HG03175 (cell line): ENCODE measurements around the gene KMT2E.
"Not testable (repeated sequence)": the region's sequence is repeated elsewhere in the genome, so short reads cannot be mapped to it uniquely, and the experiment has no call there.

Source experiments
- ATAC-seq: cut with Tn5 transposase; IDR thresholded peaks from one replicate; pipeline ENCODE4 v1.9.1; 2021; ENCODE audit warnings: mild to moderate bottlenecking, moderate library complexity; ENCODE audit not compliant: unreplicated experiment

KMT2E gene

GRCh38 chr7:104983076-104983577 is 30.9 kb upstream of the KMT2E start:
- ATAC-seq: no peak

GRCh38 chr7:104983578-104984539 is 30.1 kb upstream of the KMT2E start:
- ATAC-seq: peak; percentile 90

DNA sequence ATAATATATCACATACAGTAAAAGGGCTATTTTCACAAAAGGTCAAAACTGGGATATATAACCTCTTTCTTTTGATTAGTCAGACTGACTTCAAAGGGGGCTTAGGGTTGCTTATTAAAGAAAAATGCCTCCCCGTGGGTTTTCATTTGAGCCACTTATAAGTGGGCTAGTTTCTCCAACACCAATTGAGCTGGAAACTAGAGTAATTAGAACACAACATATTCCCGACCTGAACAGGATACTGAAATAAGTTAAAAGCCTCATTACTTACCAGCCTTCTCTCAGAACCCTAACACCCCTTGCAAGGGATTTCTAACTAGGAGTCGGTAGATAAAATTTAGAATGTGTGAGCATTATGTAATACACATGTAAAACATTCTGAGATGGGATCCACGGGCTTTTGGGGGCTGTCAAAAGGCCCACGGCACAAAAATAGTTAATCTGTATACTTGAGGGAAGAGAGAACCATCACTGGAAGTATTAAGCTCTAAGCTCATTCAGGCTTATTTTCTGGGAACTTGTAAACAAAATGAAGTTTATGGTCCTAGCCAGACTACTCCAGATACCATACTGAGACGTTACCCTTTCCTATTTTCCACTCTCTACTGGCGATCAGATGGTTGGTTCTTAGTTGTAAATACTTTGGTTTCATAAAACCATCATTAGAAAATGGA is 29.3 kb upstream of the KMT2E start:
- no peak for ATAC-seq

DNA sequence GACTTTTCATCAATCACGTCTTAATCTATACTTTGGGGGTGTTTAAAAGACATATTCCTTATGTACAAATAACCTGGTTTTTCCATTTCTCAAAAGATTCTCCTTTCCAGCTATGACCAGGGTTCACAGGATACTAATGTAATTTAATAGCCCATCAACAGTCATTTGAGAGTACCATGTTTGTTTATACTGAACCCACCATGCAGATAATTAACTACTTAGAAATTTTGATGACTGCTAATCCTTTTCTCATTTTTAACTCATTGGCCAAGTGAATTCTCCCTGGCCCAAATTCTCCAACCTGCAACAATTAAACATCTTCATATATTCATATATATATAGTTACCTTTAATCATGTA is 28.8 kb upstream of the KMT2E start:
- ATAC-seq: no peak

GRCh38 chr7:104986628-104987259 is 27.3 kb upstream of the KMT2E start:
- ATAC-seq: no peak

- ATAC-seq: not testable (repeated sequence)
Observed at GRCh38 chr7:104987403-104987802, 26.6 kb upstream of the KMT2E start.

- no peak for ATAC-seq
Observed at GRCh38 chr7:104990983-104991382, 23.0 kb upstream of the KMT2E start.

DNA sequence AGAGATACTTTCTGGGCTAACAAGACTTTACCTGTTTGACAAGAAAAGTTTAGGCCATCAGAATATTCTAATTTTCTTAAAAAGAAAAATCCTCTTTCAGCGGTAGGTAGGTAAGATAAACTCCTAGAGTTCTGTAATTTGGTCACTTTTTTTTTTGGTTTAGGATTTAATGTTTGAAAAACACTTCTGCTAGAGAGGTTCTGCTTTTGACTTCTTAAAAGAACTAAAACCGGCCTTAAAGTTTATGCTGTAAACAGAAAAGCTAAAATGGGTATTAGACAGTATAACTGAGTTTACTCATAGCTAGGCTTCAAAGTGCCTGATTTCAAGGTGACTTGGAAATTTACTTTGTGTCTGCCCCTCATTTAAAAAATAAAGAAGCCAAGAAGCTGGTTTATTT is 21.7 kb upstream of the KMT2E start:
- no peak for ATAC-seq

DNA sequence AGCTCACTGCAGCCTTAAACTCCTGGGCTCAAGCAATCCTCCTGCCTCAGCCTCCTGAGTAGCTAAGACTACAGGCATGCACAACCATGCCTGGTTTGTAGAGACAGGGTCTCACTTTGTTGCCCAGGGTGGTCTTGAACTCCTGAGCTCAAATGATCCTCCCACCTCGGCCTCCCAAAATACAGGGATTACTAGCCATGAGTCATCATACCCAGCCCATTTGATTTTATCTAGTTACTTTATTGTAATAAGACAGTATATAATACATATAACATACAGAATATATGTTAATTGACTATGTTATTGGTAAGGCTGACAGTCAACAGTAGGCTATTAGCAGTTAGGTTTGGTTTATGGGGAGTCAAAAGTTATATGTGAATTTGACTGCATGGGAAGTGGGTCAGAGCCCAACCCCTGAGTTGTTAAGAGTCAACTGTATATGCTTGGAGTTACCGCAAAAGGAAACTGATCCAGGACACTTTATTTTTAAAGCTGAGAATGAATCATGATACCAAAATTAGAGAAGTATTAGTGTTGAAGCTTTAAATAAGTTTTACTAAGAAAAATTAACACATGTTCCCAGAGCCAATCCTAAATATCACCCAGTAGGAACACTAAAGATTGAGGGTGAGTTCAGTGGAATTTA is 20.7 kb upstream of the KMT2E start:
- ATAC-seq: no peak

DNA sequence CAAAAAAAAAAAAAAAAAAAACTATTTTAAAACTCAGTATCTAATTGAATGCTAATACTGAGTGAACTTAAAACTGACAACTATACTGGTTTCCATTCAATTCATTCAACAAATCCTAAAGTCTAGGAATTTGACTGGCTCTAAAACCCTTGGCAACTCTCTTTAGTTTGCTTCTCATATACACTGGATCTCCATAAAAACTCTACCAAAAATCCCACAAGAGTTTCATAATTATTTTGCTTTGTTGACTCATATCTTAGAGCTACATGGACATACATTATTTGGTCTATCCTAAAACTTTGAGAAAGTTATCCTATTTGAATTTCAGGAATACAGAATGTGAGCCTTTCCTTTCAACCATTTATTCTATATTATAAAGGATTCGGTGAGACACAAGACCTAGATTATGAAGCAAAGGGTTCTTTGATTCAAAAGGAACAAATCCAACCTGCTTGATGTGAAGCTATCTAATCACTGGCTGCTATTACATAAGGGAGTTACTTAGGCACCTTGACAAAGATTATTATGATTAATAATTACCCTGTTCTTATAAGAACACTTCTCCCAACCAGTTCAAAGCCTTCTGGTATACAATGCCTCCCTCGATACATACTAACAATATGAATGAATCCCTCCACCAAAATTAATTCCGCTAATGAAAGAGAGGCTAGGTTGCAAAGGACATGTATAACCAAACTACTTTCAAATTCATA is 15.8 kb upstream of the KMT2E start:
- no peak for ATAC-seq

DNA sequence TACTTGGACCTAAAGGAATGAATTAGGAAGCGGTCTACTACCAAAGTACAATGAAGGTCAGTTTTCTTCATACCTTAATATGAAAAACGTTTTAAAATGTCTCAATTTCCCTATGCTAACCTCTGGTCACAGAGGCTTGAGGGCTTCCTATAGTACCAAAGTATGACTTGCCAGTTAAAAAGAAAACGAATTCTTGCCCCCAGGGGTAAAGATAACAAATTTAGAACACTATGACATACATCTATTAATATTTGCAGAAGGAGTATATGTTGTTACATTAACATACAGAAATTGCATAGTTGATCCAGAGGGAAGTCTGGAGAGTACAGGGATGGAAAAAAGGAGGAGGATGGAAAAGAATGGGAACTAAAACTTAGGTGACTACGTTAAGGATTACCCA is 13.8 kb upstream of the KMT2E start:
- no peak for ATAC-seq

- ATAC-seq: no peak
Observed at GRCh38 chr7:105000927-105001336, 13.1 kb upstream of the KMT2E start.

GRCh38 chr7:105001652-105002184 is 12.3 kb upstream of the KMT2E start:
- ATAC-seq: no peak

- ATAC-seq: no peak
Observed at GRCh38 chr7:105003275-105003674, 10.7 kb upstream of the KMT2E start.

GRCh38 chr7:105003872-105004510 is 10.0 kb upstream of the KMT2E start:
- ATAC-seq: no peak

- not testable (repeated sequence) for ATAC-seq
Observed at GRCh38 chr7:105005006-105005405, 9.0 kb upstream of the KMT2E start.

- ATAC-seq: not testable (repeated sequence)
Observed at GRCh38 chr7:105005486-105005885, 8.5 kb upstream of the KMT2E start.

- ATAC-seq: no peak
Observed at GRCh38 chr7:105006367-105007136, 7.5 kb upstream of the KMT2E start.

- no peak for ATAC-seq
Observed at GRCh38 chr7:105007298-105007697, 6.7 kb upstream of the KMT2E start.
